BE2C (cell line): Measurements from ENCODE around the gene NR4A3.

Experiments used
- DNase-seq: peaks from one replicate; pipeline ENCODE4 v3.0.0-alpha.2; 2020
- H3K27me3 ChIP-seq: fragments of 250-450 bp; sonication (Bioruptor Pico); 2 replicates; pipeline ENCODE4 v1.5.1; 2020; ENCODE audit warnings: mild to moderate bottlenecking
- H3K36me3 ChIP-seq: fragments of 250-450 bp; sonication (Bioruptor Pico); 2 replicates; pipeline ENCODE4 v1.5.1; 2020; ENCODE audit warnings: mild to moderate bottlenecking
- H3K4me1 ChIP-seq: fragments of 250-450 bp; sonication (Bioruptor Pico); 2 replicates; pipeline ENCODE4 v1.5.1; 2020
- H3K4me3 ChIP-seq: 2 replicates; pipeline ENCODE4 v1.5.1; 2011; ENCODE audit warnings: low read depth, low read length
- H3K9me3 ChIP-seq: fragments of 250-450 bp; sonication (Bioruptor Pico); 2 replicates; pipeline ENCODE4 v1.5.1; 2020
- TF ChIP-seq, protein P1 (sequence below): IDR thresholded peaks from 2 replicates; pipeline ENCODE4 v1.5.1; 2012; ENCODE audit warnings: mild to moderate bottlenecking, low read depth, low read length

The NR4A3 gene

DNA sequence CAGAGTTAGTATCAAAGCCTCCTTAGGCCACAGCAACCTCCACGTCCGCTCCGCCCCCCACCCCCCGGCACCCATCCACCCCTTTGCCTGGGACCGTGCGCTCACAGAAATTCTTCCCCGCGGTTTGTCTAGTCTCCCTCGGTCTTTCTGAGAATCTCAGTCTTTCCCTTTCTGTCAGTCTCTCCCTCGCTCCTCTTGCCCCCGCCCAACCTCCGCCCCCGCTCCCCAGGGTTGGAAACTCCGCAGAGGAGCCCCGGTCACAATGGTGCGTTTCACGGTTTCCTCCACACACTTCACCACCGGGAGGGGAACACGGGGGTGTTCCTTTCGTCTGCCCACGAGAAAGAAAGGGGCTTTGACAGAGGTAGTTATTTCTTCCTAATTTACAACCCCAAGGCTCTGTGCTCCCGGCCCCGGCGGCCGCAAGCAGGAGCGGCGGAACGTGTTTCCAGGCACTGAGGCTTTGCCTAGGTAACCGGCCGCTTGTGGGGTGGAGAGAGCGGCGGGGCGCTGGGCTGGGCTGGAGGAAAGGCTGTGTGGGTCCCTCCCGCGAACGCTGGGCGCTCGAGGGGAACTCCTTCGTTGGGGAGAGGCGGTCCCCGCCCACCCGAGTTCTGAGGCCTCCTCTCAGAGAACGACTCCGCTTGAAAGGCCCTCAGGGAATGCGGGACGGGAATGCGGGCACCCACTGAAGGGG is 2.1 kb downstream of the NR4A3 start:
- TF ChIP-seq, protein P1, sequence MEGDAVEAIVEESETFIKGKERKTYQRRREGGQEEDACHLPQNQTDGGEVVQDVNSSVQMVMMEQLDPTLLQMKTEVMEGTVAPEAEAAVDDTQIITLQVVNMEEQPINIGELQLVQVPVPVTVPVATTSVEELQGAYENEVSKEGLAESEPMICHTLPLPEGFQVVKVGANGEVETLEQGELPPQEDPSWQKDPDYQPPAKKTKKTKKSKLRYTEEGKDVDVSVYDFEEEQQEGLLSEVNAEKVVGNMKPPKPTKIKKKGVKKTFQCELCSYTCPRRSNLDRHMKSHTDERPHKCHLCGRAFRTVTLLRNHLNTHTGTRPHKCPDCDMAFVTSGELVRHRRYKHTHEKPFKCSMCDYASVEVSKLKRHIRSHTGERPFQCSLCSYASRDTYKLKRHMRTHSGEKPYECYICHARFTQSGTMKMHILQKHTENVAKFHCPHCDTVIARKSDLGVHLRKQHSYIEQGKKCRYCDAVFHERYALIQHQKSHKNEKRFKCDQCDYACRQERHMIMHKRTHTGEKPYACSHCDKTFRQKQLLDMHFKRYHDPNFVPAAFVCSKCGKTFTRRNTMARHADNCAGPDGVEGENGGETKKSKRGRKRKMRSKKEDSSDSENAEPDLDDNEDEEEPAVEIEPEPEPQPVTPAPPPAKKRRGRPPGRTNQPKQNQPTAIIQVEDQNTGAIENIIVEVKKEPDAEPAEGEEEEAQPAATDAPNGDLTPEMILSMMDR = no peak
- Histone ChIP-seq H3K9me3 (no peaks in the 10 kb centered on the region), H3K4me1 (no peaks in the 10 kb centered on the region; the same call in 1 of the 2 replicates), H3K4me3 (peak overlapping the region; percentile 85), H3K36me3 (no peaks in the 10 kb centered on the region), H3K27me3 (peaks cover 45% of the 10 kb centered on the region)
- peak; percentile 32 for DNase-seq

DNA sequence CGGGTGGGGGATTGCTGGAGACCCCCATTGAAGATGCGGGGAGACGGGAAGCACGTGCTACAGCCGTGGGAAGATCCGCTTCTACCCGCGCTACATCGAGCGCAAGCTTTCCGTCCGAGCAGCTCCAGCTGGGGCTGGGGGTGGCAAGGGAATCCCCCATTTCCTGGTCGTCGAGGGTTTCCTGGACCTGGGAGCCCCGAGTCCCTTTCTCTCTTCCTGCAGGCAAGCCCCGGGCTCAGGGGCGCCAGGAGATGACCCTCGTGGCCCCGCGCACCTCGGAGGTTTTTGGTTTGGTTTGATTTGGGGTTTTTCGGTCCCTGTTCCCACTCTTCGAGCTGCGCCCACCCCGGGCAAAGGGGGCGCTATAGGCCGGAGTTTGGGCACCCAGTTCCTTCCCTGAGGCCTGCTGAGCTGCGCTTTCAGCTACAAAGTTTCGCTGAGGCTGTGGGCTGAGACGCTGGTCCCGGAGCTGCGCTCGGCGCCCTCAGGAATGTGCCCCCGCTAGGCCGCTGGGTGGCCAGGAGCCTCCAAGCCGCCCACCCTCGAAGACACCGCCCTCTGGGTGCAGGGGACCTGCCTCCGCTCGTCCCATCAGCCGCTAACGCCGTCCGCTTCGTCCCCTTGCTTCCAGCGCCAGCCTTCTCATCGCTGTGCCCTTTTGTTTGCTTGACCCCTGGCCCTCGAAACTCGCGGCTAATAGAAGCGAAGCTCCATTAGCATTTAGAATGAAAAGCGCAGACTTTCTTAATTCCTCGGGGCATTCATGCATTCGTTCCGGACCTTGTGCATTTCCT is 2.9 kb downstream of the NR4A3 start:
- peak overlapping the region; percentile 85 for H3K4me3 ChIP-seq
- TF ChIP-seq, protein P1 = peak; percentile 61
- no peaks in the 10 kb centered on the region for H3K9me3 ChIP-seq
- H3K36me3 ChIP-seq = no peaks in the 10 kb centered on the region
- DNase-seq = peak; percentile 64
- no peaks in the 10 kb centered on the region; the same call in 1 of the 2 replicates for H3K4me1 ChIP-seq
- H3K27me3 ChIP-seq = peaks cover 52% of the 10 kb centered on the region

DNA sequence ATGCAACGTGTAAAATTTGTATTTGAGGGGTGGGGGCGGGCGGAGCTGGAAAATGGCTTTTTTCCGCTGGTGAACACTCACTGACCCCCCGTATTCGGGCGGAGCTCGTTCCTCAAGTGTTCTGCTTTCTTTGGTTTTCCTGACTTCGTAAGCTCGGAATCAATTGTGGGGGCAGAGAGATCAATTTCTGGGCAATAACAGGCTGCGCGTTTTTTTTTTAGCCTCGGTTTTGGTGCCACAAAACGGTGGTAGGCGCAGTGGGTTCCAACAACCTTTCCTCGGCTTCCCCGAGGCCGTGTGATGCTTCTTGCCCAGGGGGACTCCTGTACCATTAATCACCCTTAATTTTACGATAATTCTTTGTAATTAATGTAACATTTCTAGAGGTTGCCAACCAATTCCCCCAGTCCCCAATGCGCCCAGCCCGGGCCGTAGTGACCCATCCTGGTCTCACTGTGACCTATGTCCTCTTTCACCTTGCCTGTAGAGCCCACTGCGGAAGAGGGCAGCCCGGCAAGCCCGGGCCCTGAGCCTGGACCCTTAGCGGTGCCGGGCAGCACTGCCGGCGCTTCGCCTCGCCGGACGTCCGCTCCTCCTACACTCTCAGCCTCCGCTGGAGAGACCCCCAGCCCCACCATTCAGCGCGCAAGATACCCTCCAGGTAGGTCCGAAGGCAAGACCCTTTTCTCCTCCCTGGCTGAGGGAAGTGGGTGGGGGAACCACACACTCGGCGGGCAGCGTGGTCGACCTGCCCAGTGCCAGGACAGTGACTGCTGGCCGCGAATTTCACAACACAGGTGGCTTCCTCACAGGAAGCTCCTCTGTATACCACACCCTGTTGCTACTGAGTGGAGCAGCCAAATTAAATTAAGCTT is 3.7 kb downstream of the NR4A3 start:
- Histone ChIP-seq H3K27me3 (peaks cover 60% of the 10 kb centered on the region), H3K4me1 (no peaks in the 10 kb centered on the region; the same call in 1 of the 2 replicates), H3K4me3 (no peak overlapping the region; the same call in none of the 2 replicates), H3K9me3 (no peaks in the 10 kb centered on the region), H3K36me3 (no peaks in the 10 kb centered on the region)
- no peak for DNase-seq
- TF ChIP-seq, protein P1 = no peak

DNA sequence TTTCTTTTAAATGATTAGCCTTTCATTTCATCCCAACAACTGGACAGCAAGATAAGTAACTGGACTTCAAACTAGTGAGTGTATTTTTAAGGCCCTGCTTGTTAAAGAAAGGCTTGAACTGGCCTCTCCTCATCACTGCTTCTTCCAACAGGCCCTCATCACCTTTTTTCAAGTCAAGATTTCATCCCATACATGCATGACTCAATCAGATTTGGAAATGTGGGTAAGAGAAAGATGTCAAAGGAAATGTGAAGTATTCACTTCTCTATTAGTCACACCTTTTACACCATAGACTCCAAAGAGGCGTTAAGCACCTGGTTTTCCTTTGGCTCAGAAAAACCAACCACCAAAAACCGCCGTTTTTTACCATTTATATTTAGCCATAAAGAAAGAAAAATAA is 4.9 kb downstream of the NR4A3 start:
- Histone ChIP-seq H3K9me3 (no peaks in the 10 kb centered on the region), H3K27me3 (peaks cover 72% of the 10 kb centered on the region), H3K4me3 (no peak overlapping the region), H3K36me3 (no peaks in the 10 kb centered on the region), H3K4me1 (no peaks in the 10 kb centered on the region; the same call in 1 of the 2 replicates)
- TF ChIP-seq, protein P1 = no peak
- DNase-seq = no peak

DNA sequence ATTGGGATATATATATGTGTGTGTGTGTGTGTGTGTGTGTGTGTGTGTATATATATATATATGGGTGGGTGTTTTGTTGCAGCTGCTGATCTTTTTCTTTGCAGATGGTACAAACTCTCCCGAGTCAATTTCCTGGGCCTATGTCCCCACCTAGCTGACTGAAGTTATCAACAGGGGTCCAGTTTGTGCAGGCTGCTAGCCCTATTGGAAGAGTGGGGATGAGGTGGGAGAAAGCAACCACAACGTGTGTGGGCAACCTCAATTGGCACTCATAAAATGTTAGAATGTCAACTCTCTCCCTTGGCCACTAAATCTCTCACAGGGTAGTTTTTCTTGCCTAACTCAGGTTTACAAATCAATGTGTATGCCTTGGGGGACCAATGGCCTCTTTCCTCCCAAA is 5.6 kb downstream of the NR4A3 start:
- peaks cover 79% of the 10 kb centered on the region for H3K27me3 ChIP-seq
- H3K36me3 ChIP-seq = no peaks in the 10 kb centered on the region
- no peaks in the 10 kb centered on the region; the same call in 1 of the 2 replicates for H3K4me1 ChIP-seq
- H3K4me3 ChIP-seq = no peak overlapping the region
- DNase-seq = no peak
- no peaks in the 10 kb centered on the region for H3K9me3 ChIP-seq
- TF ChIP-seq, protein P1 = no peak
